ENCODE data around the gene CACNG5.

Gene CACNG5

DNA sequence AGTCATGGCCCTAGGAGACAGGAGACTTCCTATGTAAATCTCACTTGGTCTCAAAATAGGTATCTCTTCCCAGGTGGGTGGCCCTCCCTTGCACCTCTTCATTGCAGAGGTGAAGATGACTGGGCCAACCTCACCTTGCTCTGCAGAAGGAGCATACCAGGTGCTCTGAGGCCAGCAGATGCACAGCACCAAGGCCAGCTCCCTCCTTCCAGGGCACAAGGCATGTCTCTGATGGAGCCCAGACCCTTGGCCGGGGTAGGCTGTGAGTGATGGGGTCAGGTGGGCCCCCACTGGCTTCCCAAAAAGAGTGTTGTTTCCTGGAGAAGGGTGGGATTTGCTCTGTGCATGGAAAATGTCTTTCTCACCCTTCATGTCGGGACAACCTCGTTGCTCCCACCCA lies 12.8 kb downstream of the CACNG5 start:
- no peak for TF ChIP-seq FOXP2 (optimal IDR thresholded peaks at IDR 0.05; ENCODE audit: borderline replicate concordance, extremely low read depth, extremely low read length, insufficient read depth)
- TF ChIP-seq, protein P1, sequence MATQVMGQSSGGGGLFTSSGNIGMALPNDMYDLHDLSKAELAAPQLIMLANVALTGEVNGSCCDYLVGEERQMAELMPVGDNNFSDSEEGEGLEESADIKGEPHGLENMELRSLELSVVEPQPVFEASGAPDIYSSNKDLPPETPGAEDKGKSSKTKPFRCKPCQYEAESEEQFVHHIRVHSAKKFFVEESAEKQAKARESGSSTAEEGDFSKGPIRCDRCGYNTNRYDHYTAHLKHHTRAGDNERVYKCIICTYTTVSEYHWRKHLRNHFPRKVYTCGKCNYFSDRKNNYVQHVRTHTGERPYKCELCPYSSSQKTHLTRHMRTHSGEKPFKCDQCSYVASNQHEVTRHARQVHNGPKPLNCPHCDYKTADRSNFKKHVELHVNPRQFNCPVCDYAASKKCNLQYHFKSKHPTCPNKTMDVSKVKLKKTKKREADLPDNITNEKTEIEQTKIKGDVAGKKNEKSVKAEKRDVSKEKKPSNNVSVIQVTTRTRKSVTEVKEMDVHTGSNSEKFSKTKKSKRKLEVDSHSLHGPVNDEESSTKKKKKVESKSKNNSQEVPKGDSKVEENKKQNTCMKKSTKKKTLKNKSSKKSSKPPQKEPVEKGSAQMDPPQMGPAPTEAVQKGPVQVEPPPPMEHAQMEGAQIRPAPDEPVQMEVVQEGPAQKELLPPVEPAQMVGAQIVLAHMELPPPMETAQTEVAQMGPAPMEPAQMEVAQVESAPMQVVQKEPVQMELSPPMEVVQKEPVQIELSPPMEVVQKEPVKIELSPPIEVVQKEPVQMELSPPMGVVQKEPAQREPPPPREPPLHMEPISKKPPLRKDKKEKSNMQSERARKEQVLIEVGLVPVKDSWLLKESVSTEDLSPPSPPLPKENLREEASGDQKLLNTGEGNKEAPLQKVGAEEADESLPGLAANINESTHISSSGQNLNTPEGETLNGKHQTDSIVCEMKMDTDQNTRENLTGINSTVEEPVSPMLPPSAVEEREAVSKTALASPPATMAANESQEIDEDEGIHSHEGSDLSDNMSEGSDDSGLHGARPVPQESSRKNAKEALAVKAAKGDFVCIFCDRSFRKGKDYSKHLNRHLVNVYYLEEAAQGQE (IDR thresholded peaks at IDR 0.05; ENCODE audit: insufficient read depth in 1 of 2, low read depth in 2 of 2, low read length in 2 of 2), result peak in 1 of 2 experiments; percentile 80; a peak in 2 of 4 replicates

DNA sequence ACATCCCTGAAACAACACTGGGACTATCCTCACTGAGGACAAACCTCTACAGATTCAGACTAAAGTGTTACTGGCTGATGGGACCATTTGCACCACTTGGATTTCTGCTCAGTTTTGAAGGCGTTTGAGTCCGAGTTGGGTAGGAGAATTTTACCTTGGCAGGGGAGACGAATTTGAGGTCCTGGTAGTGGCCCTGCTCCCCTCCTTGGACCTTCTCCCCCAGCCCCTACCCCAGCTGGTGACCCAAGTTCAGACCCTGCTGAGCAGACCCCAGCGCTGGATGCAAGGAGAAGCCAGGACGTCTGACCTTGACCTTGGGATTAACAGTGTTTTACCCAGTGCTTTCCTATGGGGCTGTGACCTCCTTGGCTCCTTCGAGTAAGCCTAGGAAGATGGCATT lies 13.6 kb downstream of the CACNG5 start:
- TF ChIP-seq, protein P1 (IDR thresholded peaks at IDR 0.05; ENCODE audit: insufficient read depth in 1 of 2, low read depth in 2 of 2, low read length in 2 of 2), result no peak
- no peak for TF ChIP-seq TAF1 (IDR thresholded peaks at IDR 0.05; ENCODE audit: borderline replicate concordance, insufficient read depth, low read length)
- TF ChIP-seq SIN3A (IDR thresholded peaks at IDR 0.05; ENCODE audit: borderline replicate concordance, insufficient read depth, low read length), result no peak
- TF ChIP-seq POLR2AphosphoS5 (IDR thresholded peaks at IDR 0.05; ENCODE audit: low read depth, low read length), result no peak
- no peak for TF ChIP-seq FOXP2 (optimal IDR thresholded peaks at IDR 0.05; ENCODE audit: borderline replicate concordance, extremely low read depth, extremely low read length, insufficient read depth)

DNA sequence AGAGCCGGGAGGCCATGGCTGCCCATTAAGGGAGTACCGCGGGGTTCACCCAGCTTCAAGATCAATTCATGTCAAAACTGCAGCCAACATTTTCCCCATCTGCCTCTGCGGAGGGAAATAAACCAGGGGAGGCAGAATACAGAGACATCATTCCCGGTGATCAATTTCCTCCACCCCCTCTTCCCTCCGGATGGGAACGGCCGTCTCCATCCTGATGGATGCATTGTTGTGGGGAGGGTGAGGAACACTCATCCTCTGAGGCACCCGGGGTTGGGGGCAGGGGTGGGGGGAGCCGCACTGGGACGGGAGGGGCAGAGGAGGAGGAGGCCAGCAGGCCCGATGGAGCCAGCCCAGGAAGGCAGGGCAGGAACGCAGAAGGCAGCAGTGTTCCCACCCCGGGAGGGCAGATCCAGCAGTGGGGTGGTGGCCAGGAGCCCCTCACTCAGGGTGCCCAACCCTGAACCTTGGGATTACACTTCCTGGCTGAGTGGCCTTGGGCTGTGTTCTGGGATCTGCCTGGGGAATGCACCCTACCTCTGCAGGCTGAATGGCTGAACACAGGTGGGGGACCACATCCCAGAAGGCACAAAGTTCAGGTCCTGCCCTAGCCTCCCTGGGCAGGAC lies 14.2 kb downstream of the CACNG5 start:
- TF ChIP-seq TAF1 (IDR thresholded peaks at IDR 0.05; ENCODE audit: borderline replicate concordance, insufficient read depth, low read length) (no peak), FOXP2 (optimal IDR thresholded peaks at IDR 0.05; ENCODE audit: borderline replicate concordance, extremely low read depth, extremely low read length, insufficient read depth) (no peak), POLR2AphosphoS5 (IDR thresholded peaks at IDR 0.05; ENCODE audit: low read depth, low read length) (no peak), SIN3A (IDR thresholded peaks at IDR 0.05; ENCODE audit: borderline replicate concordance, insufficient read depth, low read length) (no peak)
- TF ChIP-seq, protein P1 (IDR thresholded peaks at IDR 0.05; ENCODE audit: insufficient read depth in 1 of 2, low read depth in 2 of 2, low read length in 2 of 2), result no peak

DNA sequence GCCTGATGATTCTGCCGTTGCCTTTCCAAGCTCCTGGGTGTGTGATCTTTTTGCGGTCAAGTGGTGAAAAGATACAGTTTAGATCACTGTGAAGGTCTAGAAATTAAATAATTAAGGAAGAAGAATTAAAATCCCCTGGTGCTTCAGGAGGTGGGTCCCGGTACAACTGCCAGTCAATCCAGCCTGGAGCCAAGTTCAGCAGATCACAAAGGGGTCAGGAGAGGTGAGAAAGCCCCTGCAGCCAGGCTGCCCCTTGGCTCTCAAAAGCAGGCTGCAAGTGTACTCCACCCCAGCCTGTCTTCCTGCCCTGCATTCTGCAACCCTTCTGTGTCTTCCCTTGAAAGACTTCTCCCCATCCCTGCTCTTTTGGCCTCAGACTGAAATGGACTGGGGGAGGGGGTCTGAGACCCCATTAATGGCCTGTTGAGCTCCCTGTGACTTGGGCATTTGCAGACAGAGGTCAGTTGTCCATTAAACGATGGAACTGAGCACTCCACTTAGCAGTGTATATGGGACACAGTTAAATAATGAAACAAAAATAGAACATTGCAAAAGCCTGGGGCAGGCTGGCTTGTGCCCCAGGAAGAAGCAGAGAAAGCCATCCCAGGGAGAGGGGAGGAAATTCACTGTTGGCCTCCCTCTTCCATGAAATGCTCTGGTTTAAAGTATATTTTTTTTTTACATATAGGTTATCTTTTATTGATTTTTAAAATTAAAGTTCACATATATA lies 15.1 kb downstream of the CACNG5 start:
- TF ChIP-seq, protein P1 (IDR thresholded peaks at IDR 0.05; ENCODE audit: insufficient read depth in 1 of 2, low read depth in 2 of 2, low read length in 2 of 2), result no peak
- TF ChIP-seq POLR2AphosphoS5 (IDR thresholded peaks at IDR 0.05; ENCODE audit: low read depth, low read length) (no peak), SIN3A (IDR thresholded peaks at IDR 0.05; ENCODE audit: borderline replicate concordance, insufficient read depth, low read length) (no peak), FOXP2 (optimal IDR thresholded peaks at IDR 0.05; ENCODE audit: borderline replicate concordance, extremely low read depth, extremely low read length, insufficient read depth) (no peak), TAF1 (IDR thresholded peaks at IDR 0.05; ENCODE audit: borderline replicate concordance, insufficient read depth, low read length) (no peak)
